Calu3 (cell line): ENCODE measurements around the gene ARHGAP42. TPM values are rescaled to one million over a fixed set of nuclear protein-coding genes. Genes with fewer than 3 reads are reported as not detected.
"Not testable (repeated sequence)": the region's sequence is repeated elsewhere in the genome, so short reads cannot be mapped to it uniquely, and the experiment has no call there.

Source experiments
- BruUV-seq: library from RNA; stranded (reverse); fragments of 400-500 nt; replicated peaks from 2 replicates; lab custom pipeline; 2021; lab: Mats Ljungman, UMichigan
- CTCF ChIA-PET: fragments of 300-600 bp; sonication (Branson Sonifier 250); formaldehyde crosslinking; loops from one replicate; lab custom pipeline; 2022; ENCODE audit warnings: antibody characterized with exemption; lab: Charles Lee
- DNase-seq: peaks from one replicate; pipeline ENCODE4 v3.0.0; 2022
- H3K27ac Mint-ChIP-seq: one replicate; pipeline ENCODE4 v1.8.0; 2022; ENCODE audit warnings: mixed read lengths; ENCODE audit not compliant: unreplicated experiment
- H3K27me3 Mint-ChIP-seq: one replicate; pipeline ENCODE4 v1.8.0; 2022; ENCODE audit warnings: mixed read lengths; ENCODE audit not compliant: unreplicated experiment
- H3K36me3 Mint-ChIP-seq: one replicate; pipeline ENCODE4 v1.8.0; 2022; ENCODE audit warnings: mild to moderate bottlenecking, moderate library complexity, mixed read lengths; ENCODE audit not compliant: insufficient read depth, unreplicated experiment
- H3K4me1 Mint-ChIP-seq: one replicate; pipeline ENCODE4 v1.8.0; 2022; ENCODE audit warnings: mild to moderate bottlenecking, low read depth, mixed read lengths; ENCODE audit not compliant: unreplicated experiment
- H3K4me3 Mint-ChIP-seq: one replicate; pipeline ENCODE4 v1.8.0; 2022; ENCODE audit warnings: mild to moderate bottlenecking, low read depth, moderate library complexity, mixed read lengths; ENCODE audit not compliant: unreplicated experiment
- H3K9me3 Mint-ChIP-seq: one replicate; pipeline ENCODE4 v1.8.0; 2022; ENCODE audit warnings: low read depth, mixed read lengths; ENCODE audit not compliant: unreplicated experiment
- intact Hi-C: fragments of 100-400 bp; cut with micrococcal nuclease; formaldehyde crosslinking; loops from one replicate; pipeline ENCODE4 v1.10.0; 2022; ENCODE audit not compliant: unreplicated experiment
- total RNA-seq: library from RNA; stranded (reverse); gene quantifications from 2 replicates; pipeline ENCODE4 v1.2.3, GENCODE V29; 2022
- TF ChIP-seq, protein P1 (sequence below): fragments of 200-600 bp; IDR thresholded peaks from one replicate; pipeline ENCODE4 v1.8.0; 2022; ENCODE audit warnings: antibody characterized with exemption; ENCODE audit not compliant: unreplicated experiment

ARHGAP42 gene
- total RNA-seq, 1 experiment from 2014 or later = 10.3 TPM

GRCh38 chr11:100741866-100742625, 55.0 kb downstream of the ARHGAP42 start:
- intact Hi-C loops = no loop called here

GRCh38 chr11:100746448-100746847, 59.4 kb downstream of the ARHGAP42 start:
- no peak for DNase-seq
- intact Hi-C loops = no loop called here
- H3K4me1 Mint-ChIP-seq = peaks cover 8% of the 10 kb centered on the region
- no peak overlapping the region for H3K4me3 Mint-ChIP-seq
- H3K27ac Mint-ChIP-seq = no peak overlapping the region
- CTCF ChIA-PET = no interaction called here
- TF ChIP-seq, protein P1, sequence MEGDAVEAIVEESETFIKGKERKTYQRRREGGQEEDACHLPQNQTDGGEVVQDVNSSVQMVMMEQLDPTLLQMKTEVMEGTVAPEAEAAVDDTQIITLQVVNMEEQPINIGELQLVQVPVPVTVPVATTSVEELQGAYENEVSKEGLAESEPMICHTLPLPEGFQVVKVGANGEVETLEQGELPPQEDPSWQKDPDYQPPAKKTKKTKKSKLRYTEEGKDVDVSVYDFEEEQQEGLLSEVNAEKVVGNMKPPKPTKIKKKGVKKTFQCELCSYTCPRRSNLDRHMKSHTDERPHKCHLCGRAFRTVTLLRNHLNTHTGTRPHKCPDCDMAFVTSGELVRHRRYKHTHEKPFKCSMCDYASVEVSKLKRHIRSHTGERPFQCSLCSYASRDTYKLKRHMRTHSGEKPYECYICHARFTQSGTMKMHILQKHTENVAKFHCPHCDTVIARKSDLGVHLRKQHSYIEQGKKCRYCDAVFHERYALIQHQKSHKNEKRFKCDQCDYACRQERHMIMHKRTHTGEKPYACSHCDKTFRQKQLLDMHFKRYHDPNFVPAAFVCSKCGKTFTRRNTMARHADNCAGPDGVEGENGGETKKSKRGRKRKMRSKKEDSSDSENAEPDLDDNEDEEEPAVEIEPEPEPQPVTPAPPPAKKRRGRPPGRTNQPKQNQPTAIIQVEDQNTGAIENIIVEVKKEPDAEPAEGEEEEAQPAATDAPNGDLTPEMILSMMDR = no peak
- no peaks in the 10 kb centered on the region for H3K27me3 Mint-ChIP-seq
- BruUV-seq = no TSS peak
- H3K36me3 Mint-ChIP-seq = peaks cover 5% of the 10 kb centered on the region
- H3K9me3 Mint-ChIP-seq = peaks cover 10% of the 10 kb centered on the region

More at GRCh38 chr11:100741866-100742625, 55.0 kb downstream of the ARHGAP42 start:
- no peak for DNase-seq
- H3K4me1 Mint-ChIP-seq = peaks cover 20% of the 10 kb centered on the region
- CTCF ChIA-PET = no interaction called here
- H3K36me3 Mint-ChIP-seq = no peaks in the 10 kb centered on the region
- no peaks in the 10 kb centered on the region for H3K27me3 Mint-ChIP-seq
- H3K4me3 Mint-ChIP-seq = no peak overlapping the region
- no TSS peak for BruUV-seq
- TF ChIP-seq, protein P1 = no peak
- no peak overlapping the region for H3K27ac Mint-ChIP-seq
- H3K9me3 Mint-ChIP-seq = no peaks in the 10 kb centered on the region

DNA sequence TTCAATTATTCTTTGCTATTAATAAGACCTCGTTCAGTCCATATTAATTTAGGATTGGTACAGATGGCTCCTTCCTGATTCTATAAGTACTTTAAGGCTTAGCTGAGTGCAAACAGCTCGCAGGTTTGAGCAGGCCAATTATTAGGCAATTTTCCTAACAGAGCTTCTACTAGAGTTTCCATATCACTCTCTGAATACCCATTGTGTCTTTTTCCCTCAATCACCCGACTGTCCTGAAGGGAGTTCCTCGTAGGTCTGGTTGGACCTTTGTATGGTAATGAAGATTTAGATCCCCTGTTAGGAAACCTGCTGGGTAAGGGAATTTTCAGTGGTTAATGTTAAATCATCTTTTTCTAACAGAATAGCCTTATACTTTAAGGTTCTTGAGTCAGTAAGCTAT, 61.1 kb downstream of the ARHGAP42 start:
- H3K27me3 Mint-ChIP-seq = no peaks in the 10 kb centered on the region
- peaks cover 10% of the 10 kb centered on the region for H3K9me3 Mint-ChIP-seq
- intact Hi-C loops = no loop called here
- DNase-seq = no peak
- H3K36me3 Mint-ChIP-seq = peaks cover 5% of the 10 kb centered on the region
- H3K4me3 Mint-ChIP-seq = no peak overlapping the region
- H3K4me1 Mint-ChIP-seq = peaks cover 16% of the 10 kb centered on the region
- TF ChIP-seq, protein P1 = no peak
- no TSS peak for BruUV-seq
- CTCF ChIA-PET = no interaction called here
- H3K27ac Mint-ChIP-seq = no peak overlapping the region

GRCh38 chr11:100749887-100750565, 62.9 kb downstream of the ARHGAP42 start:
- H3K4me3 Mint-ChIP-seq, DNase-seq, H3K27ac Mint-ChIP-seq, H3K27me3 Mint-ChIP-seq, H3K9me3 Mint-ChIP-seq, CTCF ChIA-PET, intact Hi-C loops, BruUV-seq, H3K36me3 Mint-ChIP-seq: not testable (repeated sequence)
- peaks cover 19% of the 10 kb centered on the region for H3K4me1 Mint-ChIP-seq

- H3K4me3 Mint-ChIP-seq, H3K27me3 Mint-ChIP-seq, H3K36me3 Mint-ChIP-seq, intact Hi-C loops, H3K9me3 Mint-ChIP-seq, DNase-seq, H3K27ac Mint-ChIP-seq, BruUV-seq: not testable (repeated sequence)
- peaks cover 17% of the 10 kb centered on the region for H3K4me1 Mint-ChIP-seq
- CTCF ChIA-PET = interaction anchor here (0.7 kb wide), 1 partner anchor 19 kb away, joined by 4 read pairs; no protein-coding TSS in a partner anchor
Observed at GRCh38 chr11:100750566-100750891, 63.4 kb downstream of the ARHGAP42 start.
